IPS-NIHi11 (cell line): ENCODE results near the gene CLDN6.

Source experiments
- DNase-seq: peaks from one replicate; pipeline ENCODE4 v3.0.0; 2012; ENCODE audit warnings: mixed read lengths, low spot score

CLDN6 gene

DNA sequence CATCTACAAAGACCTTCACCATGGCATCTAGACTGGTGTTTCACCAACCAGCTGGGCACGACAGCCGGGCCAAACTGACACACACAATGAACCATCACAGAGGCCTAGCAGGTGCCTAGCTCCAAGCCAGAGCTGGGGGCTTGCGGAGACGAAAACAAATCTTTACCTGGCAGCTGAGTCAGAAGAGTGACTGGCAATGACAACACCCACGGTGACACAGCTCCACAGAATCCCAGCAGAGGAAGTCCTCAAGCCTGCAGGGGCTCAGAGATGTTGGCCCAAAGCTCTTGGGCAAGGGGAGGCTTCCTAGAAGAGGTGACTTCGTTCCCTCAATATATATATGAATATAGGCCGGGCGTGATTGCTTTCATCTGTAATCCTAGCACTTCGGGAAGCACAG, 33.5 kb upstream of the CLDN6 start:
- DNase-seq, result no peak

- DNase-seq, result no peak
Observed at GRCh38 chr16:3051009-3051408, 33.0 kb upstream of the CLDN6 start.

DNA sequence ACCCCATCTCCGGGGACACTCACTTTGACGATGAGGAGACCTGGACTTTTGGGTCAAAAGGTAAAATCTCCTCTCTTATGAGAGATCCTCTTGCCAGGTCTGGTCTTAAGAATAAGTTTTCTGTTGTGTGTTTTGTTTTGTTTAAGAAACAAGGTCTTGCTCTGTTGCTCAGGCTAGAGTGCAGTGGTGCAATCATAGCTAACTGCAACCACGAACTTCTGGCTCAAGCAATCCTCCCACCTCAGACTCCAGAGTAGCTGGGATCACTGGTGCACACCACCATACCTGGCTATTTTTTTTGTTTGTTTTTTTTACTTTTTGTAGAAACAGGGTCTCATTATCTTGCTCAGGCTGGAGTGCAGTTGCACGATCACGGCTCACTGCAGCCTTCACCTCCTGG, 32.5 kb upstream of the CLDN6 start:
- no peak for DNase-seq

GRCh38 chr16:3049921-3050481, 32.0 kb upstream of the CLDN6 start:
- DNase-seq, result no peak

DNA sequence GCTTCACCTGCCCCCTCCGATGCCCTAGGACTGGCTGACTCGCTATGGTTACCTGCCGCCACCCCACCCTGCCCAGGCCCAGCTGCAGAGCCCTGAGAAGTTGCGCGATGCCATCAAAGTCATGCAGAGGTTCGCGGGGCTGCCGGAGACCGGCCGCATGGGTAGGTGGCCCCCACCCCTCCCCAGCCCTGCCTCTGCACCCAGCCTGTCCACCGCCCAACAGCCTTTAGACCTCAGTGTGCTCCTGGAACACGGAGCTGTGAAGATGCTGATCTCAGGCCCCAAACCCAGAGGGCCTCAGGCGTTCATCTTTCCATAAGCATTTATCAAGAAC, 29.4 kb upstream of the CLDN6 start:
- peak; percentile 53 for DNase-seq

DNA sequence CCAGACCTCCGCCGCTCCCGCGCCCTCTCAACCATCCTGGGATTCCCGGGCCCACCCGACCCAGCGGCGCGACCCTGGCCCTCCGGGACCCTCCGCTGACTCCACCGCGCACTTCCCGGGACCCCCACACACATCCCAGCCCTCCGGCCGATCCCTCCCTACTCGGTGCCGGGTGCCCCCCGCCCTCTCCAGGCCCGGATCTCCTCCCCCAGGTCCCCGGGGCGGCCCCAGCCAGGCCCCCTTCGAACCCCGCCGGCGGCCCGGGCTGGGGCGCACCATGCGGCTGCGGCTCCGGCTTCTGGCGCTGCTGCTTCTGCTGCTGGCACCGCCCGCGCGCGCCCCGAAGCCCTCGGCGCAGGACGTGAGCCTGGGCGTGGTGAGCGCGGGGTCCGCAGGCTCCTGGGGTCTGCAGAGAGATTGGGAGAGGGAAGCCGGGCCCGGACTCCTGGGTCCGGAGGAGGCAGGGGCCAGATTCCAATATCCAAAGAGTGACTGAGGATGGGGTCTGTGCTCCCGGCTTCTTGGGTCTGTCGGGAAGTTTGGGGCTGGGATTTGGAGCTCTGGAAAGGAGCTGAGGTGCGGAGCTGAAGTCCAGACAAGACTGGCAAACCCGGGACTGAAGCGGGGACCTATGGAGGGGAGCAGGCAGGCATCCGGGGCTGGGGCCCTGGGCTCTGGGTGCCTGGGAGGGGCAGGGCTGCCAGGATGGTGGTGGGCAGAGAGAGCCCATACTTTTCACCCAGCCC, 28.8 kb upstream of the CLDN6 start:
- peak; percentile 60 for DNase-seq

DNA sequence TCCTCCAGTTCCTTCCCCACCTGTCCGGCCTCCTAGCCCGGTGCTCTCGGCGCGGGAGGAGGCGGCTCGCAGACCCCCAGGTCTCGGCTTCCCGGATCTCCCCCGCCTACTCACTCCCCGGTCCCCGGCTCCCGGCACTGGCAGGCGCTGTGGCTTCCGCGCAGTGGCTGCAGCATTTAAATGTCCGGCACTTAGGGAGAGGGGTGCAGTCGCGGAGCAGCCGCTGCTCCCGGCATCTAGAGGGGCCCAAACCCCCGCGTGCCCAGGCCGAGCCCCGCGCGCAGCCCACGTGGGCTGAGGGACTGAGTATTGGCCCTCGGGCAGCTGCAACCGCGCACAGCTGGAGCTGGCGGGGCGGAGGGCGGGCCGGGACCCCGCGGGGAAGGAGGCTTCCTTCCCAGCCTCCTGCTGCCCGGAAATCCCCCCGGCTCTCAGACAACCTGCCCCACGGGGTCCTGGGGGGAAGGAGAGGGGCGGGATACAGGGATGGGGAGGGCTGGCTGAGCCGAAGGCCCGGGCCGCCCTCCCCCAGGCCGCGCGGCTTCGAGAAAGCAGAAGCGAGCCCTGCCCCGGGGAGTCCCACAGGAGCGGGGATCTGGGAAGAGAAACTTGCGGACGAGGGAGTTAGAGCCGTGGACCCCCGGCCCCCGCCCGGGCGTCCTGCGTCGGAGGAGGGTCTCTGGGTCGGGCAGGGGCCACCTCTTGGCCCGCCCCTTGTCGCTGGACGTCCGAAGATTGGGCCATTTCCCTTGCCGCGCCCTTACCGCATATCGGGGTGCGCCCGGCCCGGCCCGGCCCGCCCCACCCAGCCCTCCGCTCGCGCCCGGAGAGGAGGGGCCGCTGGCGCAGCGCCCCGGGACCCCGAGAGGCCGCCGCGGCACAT, 28.0 kb upstream of the CLDN6 start, which contains the start of gene MMP25:
Gene MMP25 (plus strand): TSS at position 804 of the 883 bp plus-strand sequence. CDS start 357 bp downstream, outside the sequence.
- DNase-seq, result peak; percentile 76

GRCh38 chr16:3044708-3045107, 26.7 kb upstream of the CLDN6 start:
- no peak for DNase-seq

GRCh38 chr16:3042376-3042775, 24.4 kb upstream of the CLDN6 start:
- no peak for DNase-seq

GRCh38 chr16:3038896-3039295, 20.9 kb upstream of the CLDN6 start:
- DNase-seq, result no peak

- DNase-seq, result peak; percentile 62
Observed at GRCh38 chr16:3038256-3038655, 20.3 kb upstream of the CLDN6 start.

GRCh38 chr16:3036726-3037315, 18.8 kb upstream of the CLDN6 start, which contains the start of gene BICDL2:
Gene BICDL2 (minus strand): TSS chr16:3036944. CDS start chr16:3035496, 1,448 bp downstream.
- DNase-seq, result peak; percentile 84

DNA sequence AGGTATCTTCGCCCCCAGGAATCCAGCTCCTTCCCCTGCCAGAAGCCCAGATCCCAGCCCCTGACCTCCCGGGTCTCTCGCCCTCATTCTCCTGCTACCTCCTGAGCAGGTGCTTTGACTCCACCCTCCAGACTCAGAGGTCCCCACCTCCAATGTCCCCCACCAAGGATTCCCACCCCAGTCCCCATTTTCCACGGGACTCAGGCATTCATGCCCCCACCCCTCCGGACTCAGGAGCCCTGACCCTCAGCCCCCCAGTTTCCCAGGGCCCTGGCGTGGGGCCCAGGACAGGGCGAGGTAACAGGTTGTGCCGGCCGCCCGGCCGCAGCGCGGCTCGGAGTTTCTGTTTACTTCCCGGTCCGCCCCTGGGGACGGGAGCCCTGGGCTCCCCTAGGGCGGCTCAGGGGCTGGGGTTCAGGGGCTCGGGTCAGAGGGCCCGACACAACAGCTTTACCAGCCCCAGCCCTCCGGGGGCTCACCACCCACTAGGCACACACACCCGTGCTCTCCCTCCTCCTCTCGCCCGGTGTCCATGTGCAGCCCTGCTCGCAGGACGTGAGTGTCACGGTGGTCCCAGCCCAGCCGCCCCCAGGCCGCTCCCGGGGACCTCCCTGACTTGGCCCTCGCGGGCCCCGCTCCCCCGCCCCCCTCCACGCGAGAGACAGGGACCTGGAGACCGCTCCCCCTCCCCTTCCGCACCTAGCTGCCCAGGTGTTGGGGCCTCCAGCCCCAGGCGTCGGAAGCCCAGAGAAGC, 18.2 kb upstream of the CLDN6 start:
- peak; percentile 55 for DNase-seq

DNA sequence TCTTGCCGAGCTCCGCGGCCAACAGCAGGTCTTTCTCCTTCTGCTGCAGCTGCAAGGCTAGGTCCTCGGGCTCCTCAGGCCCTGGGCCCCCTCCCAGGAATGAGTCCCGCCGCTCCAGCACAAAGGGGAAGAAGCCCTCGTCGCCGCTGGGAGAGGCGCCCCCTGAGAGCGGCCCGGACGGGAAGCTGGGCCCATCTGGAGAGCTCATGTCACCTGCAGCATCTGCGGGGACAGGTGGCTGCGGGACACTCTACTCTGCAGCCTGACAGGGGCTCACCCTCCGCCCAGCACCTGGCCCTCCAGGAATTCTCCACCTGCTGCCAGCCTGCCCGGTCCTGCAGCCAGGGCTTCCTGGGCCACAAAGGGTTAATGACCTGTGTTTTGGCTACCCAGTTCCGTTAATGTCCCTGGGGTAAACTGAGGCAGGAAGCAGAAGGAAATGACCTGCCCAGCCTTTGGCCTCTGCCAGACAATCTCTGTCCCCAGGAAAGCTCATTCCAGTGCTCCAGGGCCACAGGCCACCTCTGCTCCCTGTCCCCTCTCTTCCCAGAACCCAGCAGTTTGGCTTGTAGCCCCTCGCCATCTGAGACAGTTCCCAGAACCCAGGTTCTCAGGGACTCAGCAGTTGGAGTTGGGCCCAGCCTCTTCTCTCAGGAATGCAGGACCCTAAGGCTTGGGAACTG, 17.4 kb upstream of the CLDN6 start:
- DNase-seq, result no peak

GRCh38 chr16:3032624-3033023, 14.6 kb upstream of the CLDN6 start:
- DNase-seq, result no peak

DNA sequence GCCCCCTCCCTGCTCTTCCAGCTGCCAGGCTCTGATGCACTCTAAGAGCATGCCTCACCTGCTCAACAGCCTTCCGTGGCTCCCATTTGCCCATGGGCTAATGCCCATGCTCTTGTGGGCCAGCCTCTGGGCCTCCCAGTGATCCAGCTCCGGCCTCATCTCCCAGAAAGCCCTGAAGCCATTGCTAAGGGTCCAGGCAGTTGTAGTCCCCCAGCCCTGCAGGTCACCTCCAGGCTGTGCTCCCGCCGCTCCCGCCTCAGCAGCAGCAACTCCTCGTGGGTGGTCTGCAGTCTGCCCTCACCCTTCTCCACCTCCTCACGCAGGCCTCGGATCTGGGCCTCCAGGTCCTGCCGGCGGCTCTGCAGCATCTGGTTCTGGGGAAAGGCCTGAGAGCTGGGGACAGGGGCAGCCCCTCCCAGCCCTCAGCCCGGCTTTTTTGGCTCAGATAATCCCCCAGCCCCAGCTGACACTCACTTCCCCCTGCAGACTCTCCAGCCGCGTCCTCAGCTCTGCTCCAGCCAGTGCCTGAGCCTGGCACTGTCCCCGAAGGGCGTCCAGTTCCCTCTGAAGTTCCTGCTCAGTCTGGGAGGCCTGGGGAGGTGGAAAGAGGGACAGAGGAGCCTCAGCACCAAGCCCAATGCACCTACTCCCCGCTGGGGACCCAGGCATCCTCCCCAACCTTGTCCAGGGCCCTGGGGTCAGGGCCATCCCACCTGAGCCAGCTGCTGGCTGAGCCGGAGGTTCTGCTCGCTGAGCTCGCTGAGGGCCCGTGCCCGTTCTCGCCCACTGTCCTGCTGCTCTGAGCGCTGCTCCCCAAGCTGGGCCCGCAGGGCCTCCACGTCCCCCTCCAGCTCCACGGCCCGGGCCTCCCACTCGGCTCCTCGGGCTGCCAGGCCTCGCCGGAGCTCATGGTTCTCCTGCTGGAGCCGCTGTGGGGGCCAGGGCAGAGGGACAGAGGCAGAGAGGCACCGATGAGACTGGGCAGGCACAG, 12.5 kb upstream of the CLDN6 start:
- DNase-seq, result no peak

GRCh38 chr16:3029491-3030221, 11.7 kb upstream of the CLDN6 start:
- no peak for DNase-seq

GRCh38 chr16:3028716-3029319, 10.8 kb upstream of the CLDN6 start:
- DNase-seq, result no peak
